GM12892 (cell line): Measurements from ENCODE around the gene ASCL1. TPM values are rescaled to one million over a fixed set of nuclear protein-coding genes. Genes with fewer than 3 reads are reported as not detected.

Experiments used
- DNase-seq: peaks from one replicate; pipeline ENCODE4 v3.0.0; 2011; ENCODE audit not compliant: insufficient read length
- FAIRE-seq: peaks from 2 replicates; lab custom pipeline; 2011; peaks lifted over from hg19 to GRCh38; lab: Jason Lieb, UNC
- POLR2A ChIP-seq: IDR thresholded peaks from 2 replicates; pipeline ENCODE4 v1.6.1; 2011; ENCODE audit warnings: low read depth, low read length, control low read depth
- POLR2AphosphoS5 ChIP-seq: IDR thresholded peaks from 2 replicates; pipeline ENCODE4 v1.6.1; 2011; ENCODE audit warnings: low read depth, low read length, control low read depth
- TAF1 ChIP-seq: IDR thresholded peaks from 2 replicates; pipeline ENCODE4 v1.6.1; 2011; ENCODE audit warnings: low read depth, mild to moderate bottlenecking, control low read depth, low read length, borderline replicate concordance
- polyA plus RNA-seq: library from polyadenylated mRNA; unstranded; fragments of >200 nt; gene quantifications from one replicate; pipeline ENCODE4 v1.2.1, GENCODE V29; 2012; ENCODE audit warnings: missing spikeins, inconsistent platforms; ENCODE audit not compliant: missing spikeins

ASCL1 gene
- 2.4 TPM for polyA plus RNA-seq

DNA sequence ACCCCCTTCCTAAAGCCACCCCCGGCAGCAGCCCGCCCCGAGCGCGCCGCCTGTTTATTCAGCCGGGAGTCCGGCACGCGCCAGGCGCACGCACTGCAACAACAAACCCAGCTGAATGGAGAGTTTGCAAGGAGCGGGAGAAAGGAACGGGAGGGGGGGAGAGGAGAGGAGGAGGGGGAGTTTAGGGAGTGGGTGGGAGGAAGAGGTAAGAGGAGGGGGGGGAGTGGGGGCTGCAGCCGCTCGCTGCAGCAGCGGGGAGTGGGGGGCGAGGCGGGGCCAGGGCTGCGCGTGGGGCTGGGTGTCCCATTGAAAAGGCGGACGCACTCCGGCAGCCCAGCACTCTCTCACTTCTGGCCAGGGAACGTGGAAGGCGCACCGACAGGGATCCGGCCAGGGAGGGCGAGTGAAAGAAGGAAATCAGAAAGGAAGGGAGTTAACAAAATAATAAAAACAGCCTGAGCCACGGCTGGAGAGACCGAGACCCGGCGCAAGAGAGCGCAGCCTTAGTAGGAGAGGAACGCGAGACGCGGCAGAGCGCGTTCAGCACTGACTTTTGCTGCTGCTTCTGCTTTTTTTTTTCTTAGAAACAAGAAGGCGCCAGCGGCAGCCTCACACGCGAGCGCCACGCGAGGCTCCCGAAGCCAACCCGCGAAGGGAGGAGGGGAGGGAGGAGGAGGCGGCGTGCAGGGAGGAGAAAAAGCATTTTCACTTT is at the start of gene ASCL1:
TSS of gene ASCL1 (plus strand) at position 336 of the 712 bp plus-strand sequence. CDS start 571 bp downstream, outside the sequence.
- peak; percentile 50 for FAIRE-seq
- no peak for DNase-seq
- TF ChIP-seq POLR2A (no peak), POLR2AphosphoS5 (no peak), TAF1 (no peak)

DNA sequence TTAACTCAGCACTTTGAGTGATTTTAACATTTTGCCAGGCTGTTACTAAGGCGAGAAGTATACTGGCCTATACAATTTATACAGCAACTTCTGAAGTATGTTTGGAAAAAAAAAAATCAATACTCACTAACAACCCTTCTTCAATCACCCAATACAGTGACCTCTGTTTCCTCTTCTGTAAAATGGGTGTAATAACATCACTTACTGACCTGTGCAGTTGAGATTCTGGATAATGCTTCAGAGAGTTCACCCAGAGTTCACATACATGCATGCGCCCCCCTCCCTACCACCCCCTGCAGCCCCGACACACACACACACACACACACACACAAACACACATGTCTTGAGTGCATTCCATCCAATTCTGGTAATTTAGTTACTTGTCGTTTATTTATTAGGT is 49.6 kb upstream of the ASCL1 start:
- FAIRE-seq = no peak
- TF ChIP-seq POLR2AphosphoS5 (no peak), TAF1 (no peak), POLR2A (no peak)
- no peak for DNase-seq

DNA sequence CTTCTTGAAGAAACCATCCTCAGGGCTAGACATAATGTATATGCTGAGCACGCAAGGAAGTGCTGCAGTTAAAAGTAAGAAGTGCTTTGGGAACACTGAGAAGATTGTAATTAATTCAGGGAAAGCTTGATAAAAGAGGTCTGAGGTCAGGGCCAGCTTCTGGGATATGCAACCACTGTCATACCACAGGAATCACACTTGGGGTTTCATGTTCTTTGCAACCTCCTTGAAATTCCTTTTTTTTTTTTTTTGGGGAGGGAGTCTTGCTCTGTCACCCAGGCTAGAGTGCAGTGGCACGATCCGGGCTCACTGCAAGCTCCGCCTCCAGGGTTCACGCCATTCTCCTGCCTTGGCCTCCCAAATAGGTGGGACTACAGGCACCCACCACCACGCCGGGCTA is 47.3 kb upstream of the ASCL1 start:
- DNase-seq (no peak), FAIRE-seq (no peak)
- no peak for TF ChIP-seq POLR2AphosphoS5
- no peak for TF ChIP-seq POLR2A
- no peak for TF ChIP-seq TAF1

DNA sequence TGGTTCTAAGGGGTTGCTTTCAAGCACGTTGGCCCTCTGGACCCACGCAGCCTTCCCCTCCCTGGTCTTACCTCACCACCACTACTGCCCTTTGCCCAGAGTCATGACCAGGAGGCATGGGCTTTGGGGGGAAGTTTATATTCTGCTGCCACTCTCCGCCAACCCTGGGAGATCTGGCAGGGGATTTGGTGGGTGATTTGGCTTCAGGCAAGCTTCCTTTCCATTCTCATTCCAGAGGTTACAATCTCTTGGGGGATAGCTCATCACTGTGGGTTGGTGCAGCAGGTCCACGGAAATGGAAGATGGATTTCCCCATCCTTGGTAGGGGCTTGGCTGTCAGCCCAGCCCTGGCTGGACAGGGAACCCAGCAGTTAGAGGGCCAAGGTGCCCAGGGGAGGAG is 46.7 kb upstream of the ASCL1 start:
- DNase-seq (no peak), FAIRE-seq (no peak)
- no peak for TF ChIP-seq TAF1
- TF ChIP-seq POLR2A = no peak
- TF ChIP-seq POLR2AphosphoS5 = no peak

DNA sequence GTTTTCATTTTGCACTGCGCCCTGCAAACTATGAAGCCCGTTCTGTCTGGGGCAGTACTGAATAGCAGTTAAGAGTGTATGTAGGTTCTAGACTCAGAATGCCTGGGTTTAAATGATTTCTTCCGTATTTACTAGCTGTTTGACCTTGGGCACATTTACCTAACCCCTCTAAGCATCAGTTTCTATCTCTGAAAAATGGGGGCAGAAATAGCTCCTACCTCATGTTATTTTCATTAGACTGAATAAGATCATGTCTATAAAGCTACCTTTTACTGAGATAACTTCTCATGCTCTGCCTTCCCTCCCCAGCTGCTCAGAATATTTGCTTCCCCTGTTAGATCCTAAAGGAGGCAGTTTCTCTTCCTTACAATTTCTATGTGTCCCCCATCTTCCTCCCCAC is 46.2 kb upstream of the ASCL1 start:
- FAIRE-seq (no peak), DNase-seq (no peak)
- TF ChIP-seq TAF1 = no peak
- TF ChIP-seq POLR2AphosphoS5 = no peak
- TF ChIP-seq POLR2A = no peak

DNA sequence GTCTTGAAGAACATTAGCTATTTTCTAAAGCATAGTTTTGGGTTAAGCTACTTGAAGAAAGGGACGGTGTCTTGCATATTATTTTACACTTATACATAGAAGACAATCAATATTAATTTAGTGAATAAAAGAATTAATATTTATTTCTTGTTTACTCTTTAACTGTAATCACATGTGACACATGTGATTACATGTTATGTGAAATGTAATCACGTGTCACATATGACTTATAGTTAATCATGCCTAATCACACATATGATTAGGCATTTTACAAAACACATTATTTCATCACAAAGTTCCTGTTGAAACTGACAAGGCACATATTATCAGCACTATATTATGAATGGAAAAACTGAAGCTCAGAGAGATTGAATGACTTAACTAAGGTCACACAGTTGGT is 45.2 kb upstream of the ASCL1 start:
- DNase-seq (no peak), FAIRE-seq (no peak)
- TF ChIP-seq POLR2A (no peak), TAF1 (no peak), POLR2AphosphoS5 (no peak)

DNA sequence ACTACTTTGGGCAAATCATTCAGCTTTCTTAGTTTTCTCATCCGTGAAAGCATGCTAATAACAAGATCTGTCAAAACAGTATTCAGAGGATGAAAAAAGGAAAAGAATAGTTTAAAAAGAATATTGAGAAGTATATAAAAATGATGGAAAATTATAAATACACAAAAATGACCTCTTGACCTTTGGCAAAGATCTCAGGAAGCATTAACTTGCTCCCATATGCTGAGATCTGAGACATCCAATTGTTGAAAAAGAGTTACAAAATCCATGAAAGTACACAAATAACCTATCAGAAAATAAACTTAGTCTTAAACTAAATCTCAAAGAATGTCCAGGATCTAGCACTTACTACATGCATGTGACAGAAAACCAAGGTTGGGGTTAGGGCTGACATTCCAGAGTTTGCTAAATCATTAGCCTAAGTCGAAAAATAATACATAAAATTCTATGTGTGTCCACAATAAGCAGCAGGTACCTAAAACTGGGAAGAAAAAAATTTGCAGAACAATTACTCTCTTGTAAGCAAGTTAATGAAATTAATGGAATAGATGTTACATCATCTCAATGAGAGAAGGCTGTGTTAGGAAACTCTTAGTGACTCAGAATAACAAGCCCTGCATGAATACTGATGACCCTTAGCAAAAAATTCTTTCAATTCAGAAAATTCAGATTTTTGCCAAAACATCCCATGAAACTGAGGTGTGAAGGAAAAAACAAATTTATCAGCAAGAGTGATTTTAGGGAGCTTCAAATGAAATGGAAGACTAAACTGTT is 43.8 kb upstream of the ASCL1 start:
- TF ChIP-seq POLR2A (no peak), POLR2AphosphoS5 (no peak), TAF1 (no peak)
- DNase-seq (no peak), FAIRE-seq (no peak)

DNA sequence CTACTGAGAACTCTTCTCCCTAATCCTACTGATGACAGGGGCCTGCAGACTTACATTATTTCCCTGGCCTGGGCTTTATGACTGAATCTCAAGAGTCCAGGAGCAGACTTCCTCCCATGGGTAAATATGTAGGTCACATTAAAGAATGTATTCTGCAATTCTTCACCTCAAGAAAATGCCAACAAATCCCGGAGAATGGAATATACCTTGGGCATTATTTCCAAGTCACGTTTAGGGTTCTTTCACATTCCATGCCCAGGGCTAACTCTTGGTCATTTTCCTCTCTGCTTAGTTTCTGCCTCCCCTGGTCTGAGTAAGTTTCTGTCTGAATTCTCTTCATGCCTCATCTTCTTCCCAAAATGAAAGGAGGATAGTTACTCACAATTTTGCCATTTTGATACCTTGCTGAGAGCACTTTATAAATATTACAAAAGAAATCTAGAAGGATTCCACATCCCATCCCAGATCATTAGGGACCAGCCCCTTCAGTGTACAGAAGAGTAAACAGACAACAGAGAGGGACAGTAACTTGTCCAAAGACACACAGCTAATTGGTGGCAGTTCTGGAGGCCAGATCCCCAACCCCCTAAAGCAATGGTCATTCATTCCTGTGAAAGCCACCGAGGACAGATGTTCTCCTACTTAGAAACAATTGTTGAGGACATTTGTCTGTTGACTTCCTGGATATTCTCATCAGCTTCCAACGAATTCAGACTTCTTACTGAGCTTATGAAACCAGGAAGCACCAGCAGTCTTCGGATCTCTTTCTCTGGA is 41.0 kb upstream of the ASCL1 start:
- DNase-seq (no peak), FAIRE-seq (no peak)
- TF ChIP-seq POLR2AphosphoS5 = no peak
- TF ChIP-seq POLR2A = no peak
- no peak for TF ChIP-seq TAF1

DNA sequence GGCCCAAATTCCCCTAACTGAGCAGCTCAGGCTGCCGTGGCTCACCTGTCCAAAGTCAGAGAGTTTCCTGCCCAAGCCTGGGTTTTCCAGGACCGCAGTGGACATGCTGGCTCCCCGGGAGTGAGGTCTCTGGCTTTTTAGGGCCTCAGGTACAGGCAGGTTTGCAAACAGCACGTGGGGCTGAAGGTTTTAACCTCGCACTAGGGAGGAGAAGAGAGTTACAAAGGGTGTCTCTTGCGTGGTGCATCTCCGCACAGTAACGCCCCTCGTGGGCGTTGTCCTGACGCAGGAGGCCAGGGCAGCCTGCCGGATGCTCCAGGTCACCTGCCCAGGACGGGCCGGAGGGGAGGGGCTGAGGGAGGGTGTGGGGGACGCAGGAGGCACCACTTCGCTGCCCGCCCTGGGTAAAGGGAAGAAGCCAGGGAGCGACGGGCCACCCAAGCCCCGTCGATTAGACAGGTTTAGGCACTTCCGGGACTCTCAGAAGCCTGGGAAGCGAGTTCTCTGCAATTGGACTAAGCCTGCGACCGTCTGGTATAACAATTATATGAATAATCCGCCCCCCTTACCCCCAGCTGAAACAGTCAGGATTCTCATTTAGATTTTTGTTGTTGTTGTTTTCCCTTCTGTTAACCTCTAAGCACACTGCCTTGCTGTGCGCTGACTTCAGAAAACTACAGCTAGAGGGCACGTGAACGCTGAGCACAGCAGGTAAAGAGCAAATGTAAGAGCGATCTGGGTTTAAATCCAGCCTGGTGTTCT is 40.3 kb upstream of the ASCL1 start, which contains the start of gene PAH:
TSS of gene PAH (minus strand) at position 219 of the 762 bp plus-strand sequence. CDS start at position 105, 114 bp downstream.
- no peak for TF ChIP-seq TAF1
- TF ChIP-seq POLR2A = 0 out of 2 replicates have a peak, but pooled peaks have one; percentile 26
- peak; percentile 9 for DNase-seq
- peak; percentile 72 for FAIRE-seq

DNA sequence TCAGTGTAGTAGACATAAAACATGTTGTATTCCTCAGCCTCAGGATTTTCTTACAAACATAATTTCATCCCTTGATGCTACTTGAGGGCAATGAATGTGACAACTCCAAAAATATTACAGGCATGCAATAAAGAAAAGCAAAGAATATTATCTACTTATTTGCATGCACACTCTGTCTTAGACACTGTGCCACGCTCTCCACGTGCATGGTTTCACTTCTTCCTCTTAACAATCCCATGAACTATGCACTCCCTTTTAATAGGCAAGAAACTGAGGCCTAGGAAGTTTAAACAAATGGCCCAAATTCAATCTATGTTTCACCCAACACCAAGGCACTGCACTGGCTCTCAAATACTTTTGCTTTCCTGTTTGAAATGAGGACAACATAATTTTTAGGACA is 38.6 kb upstream of the ASCL1 start:
- no peak for DNase-seq
- TF ChIP-seq POLR2A (no peak), POLR2AphosphoS5 (no peak), TAF1 (no peak)
- FAIRE-seq = no peak
